Ovary (tissue), 9 donors: ENCODE data around the gene OIT3. TPM values are rescaled to one million over a fixed set of nuclear protein-coding genes. Genes with fewer than 3 reads are reported as not detected.

Experiments used
- DNase-seq, 5 donors: peaks; one replicate each; pipeline ENCODE4 v3.0.0-alpha.2; 2019 to 2020
- H3K27ac ChIP-seq, 2 donors: fragments of 200-600 bp; one replicate each; pipeline versions ENCODE4 v1.5.1 to v1.8.0; 2019 to 2022
- H3K27me3 ChIP-seq: fragments of 200-600 bp; one replicate; pipeline ENCODE4 v1.8.0; 2022
- H3K36me3 ChIP-seq: fragments of 200-600 bp; sonication (generic); one replicate; pipeline ENCODE4 v1.5.1; 2019
- H3K4me1 ChIP-seq: one replicate; pipeline ENCODE4 v1.8.1; 2013; ENCODE audit warnings: mild to moderate bottlenecking, moderate library complexity; ENCODE audit not compliant: insufficient read depth
- H3K4me3 ChIP-seq: fragments of 200-600 bp; sonication (generic); one replicate; pipeline ENCODE4 v1.5.1; 2017
- H3K9me3 ChIP-seq, 2 donors: fragments of 200-600 bp in 1 of 2; sonication (generic) in 1 of 2; one replicate each; pipeline versions ENCODE4 v1.5.1 to v1.8.1; 2013 to 2019; ENCODE audit warnings: mild to moderate bottlenecking in 1 of 2, moderate library complexity in 1 of 2
- CTCF ChIP-seq, 3 donors: fragments of 450-650 bp in 2 of 3; fragments of 200-600 bp in 1 of 3; IDR thresholded peaks; one replicate each; pipeline versions ENCODE4 v1.5.1 to v1.8.0; 2016 to 2022; ENCODE audit warnings: antibody characterized with exemption in 3 of 3, mild to moderate bottlenecking in 1 of 3
- EP300 ChIP-seq: sonication (generic); formaldehyde crosslinking; IDR thresholded peaks from one replicate; pipeline ENCODE4 v1.6.1; 2017; ENCODE audit warnings: antibody characterized with exemption
- POLR2A ChIP-seq: fragments of 450-650 bp; IDR thresholded peaks from one replicate; pipeline ENCODE4 v1.6.1; 2017; ENCODE audit warnings: antibody characterized with exemption, mild to moderate bottlenecking, moderate library complexity
- WGBS, 3 donors: extraction: QIAGEN DNeasy Blood & Tissue Kit in 1 of 3; methylation state at CpG; one replicate each; pipeline versions ENCODE4 v1.1.5 to v1.1.7; 2013 to 2017; 5-methylcytosine and 5-hydroxymethylcytosine counted together
- intact Hi-C, 4 donors: fragments of 100-400 bp; cut with DNase I; formaldehyde crosslinking; loops; one replicate each; pipeline versions ENCODE4 v1.11.0 to v1.15.1; 2022 to 2023
- polyA plus RNA-seq, 2 donors: library from polyadenylated mRNA; stranded (reverse); fragments of 200-250 nt in 1 of 2; fragments of 350-450 nt in 1 of 2; fragmentation: Illumina TruSeq in 1 of 2; extraction: RNeasy Lipid Tissue Mini Kit (QIAGEN cat#74804) in 1 of 2; gene quantifications; one replicate each; pipeline ENCODE4 v1.2.3, GENCODE V29; 2013 to 2014
- total RNA-seq, 7 donors: library from RNA; depleted of rRNA in 2 of 7; stranded (reverse); fragments of >200 nt in 2 of 7; fragmentation: NEBNext Ultra II Directional in 3 of 7; extraction: Animal tissue kit (Norgen Biotek cat#: 25700) in 3 of 7; gene quantifications; one replicate each; pipeline versions ENCODE4 v1.1.0 to v1.2.4, GENCODE V29; 2016 to 2023
- donor health status: DM: no; HTN: no; CAD: no; lungs with moderate emphysema.
- donor health status: DM: no; HTN: no; CAD: no.
- donor health status: Bipolar disorder and iron deficiency.
- donor health status: DM: yes; HTN: yes; CAD: no.
- donor health status: DM: no; HTN: no; CAD: no.
- donor health status: DM: yes; HTN: yes; CAD: no.

The OIT3 gene
- total and polyA plus RNA-seq, 9 donors = 0.10 to 5.2 (median 0.28) TPM; not detected in 5

DNA sequence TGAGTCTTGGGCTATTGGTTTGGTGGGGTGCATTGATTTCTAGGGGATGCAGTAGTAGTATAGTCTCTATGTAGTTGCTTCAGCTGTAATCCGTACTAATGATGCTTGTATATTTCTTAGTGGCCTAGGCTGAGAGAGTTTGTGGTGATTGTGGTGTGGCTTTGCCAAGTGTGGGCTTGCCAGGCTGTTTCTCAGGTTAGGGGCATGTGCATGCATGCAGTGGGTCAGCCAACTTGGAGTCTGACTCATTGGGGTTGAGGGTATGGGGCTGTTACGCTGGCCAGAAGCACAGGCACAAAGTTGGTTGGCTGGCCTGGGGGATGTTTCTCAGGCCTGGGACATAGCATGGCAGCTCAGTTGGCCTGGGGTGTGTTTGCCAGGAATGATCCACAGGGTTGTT lies 86.8 kb downstream of the OIT3 start:
- H3K9me3 ChIP-seq = no peaks in the 10 kb centered on the region
- 93 to 98% (median 97%) methylated on average over 2 of the region's 2 CpGs for WGBS, 3 donors
- intact Hi-C loops = no loop called here
- TF ChIP-seq POLR2A = no peak
- no peak for TF ChIP-seq EP300
- H3K36me3 ChIP-seq = no peaks in the 10 kb centered on the region
- no peak overlapping the region for H3K27ac ChIP-seq
- no peak overlapping the region for H3K4me3 ChIP-seq
- H3K4me1 ChIP-seq = no peaks in the 10 kb centered on the region
- no peaks in the 10 kb centered on the region for H3K27me3 ChIP-seq
- no peak for DNase-seq

DNA sequence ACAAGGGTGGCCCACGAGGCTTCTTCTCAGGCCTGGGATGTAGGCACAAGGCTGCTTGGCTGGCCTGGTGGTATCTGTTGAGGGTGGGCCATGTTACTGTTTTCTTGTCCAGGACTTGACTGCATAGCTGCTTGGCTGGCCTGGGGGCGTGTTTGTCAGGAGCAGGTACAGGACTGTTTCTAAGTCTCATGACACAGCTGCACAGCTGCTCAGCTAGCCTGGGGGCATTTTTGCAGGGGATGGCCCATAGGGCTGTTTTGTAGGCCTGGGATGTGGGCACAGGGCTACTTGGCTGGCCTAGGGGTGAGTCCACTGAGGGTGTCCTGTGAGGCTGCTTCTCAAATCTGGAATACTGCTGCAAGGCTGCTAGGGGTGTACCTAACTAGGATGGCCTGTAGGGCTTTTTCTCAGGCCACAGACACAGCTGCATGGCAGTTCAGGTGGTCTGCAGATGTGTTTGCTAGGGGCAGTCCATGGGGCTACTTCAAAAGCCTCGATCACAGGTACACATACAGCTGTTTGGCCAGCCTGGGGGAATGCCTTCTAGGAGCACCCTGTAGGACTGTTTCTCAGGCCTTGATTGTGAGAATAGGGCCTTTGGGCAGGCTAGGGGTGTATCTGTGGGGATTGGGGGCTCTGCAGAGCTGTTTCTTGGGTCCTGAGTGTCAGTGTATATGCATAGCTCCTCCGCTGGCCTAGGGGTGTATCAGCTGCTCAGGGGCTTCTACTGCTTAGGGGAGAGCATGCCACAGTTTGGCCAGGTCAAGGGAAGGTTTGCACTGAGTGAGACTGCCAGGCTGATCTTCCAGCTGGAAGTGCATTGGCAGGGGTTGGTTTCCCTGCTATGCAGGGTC lies 87.7 kb downstream of the OIT3 start:
- intact Hi-C loops = no loop called here

GRCh38 chr10:72981882-72982529 lies 88.5 kb downstream of the OIT3 start:
- Histone ChIP-seq H3K4me3 (no peak overlapping the region), H3K27me3 (no peaks in the 10 kb centered on the region), H3K4me1 (no peaks in the 10 kb centered on the region), H3K36me3 (no peaks in the 10 kb centered on the region), H3K27ac (no peak overlapping the region), H3K9me3 (no peaks in the 10 kb centered on the region)
- intact Hi-C loops = no loop called here
- WGBS, 3 donors = 76 to 83% (median 81%) methylated on average over 2 of the region's 2 CpGs
- TF ChIP-seq CTCF (IDR thresholded peaks at IDR 0.05) (no peak), EP300 (no peak), POLR2A (no peak)
- no peak for DNase-seq

More for the DNA sequence above, 87.7 kb downstream of the OIT3 start:
- Histone ChIP-seq H3K36me3 (no peaks in the 10 kb centered on the region), H3K27me3 (no peaks in the 10 kb centered on the region), H3K27ac (no peak overlapping the region), H3K4me3 (no peak overlapping the region), H3K4me1 (no peaks in the 10 kb centered on the region), H3K9me3 (no peaks in the 10 kb centered on the region)
- no peak for DNase-seq
- WGBS, 3 donors = 93 to 100% (median 96%) methylated on average over 4 of the region's 4 CpGs
- TF ChIP-seq POLR2A (no peak), CTCF (IDR thresholded peaks at IDR 0.05) (no peak), EP300 (no peak)

Other genes starting within 250 kb of the OIT3 start
- gene MCU, start 201.6 kb upstream of the OIT3 start, total RNA-seq = 10 to 100 TPM; 10.9 to 17.8 (median 12.8) TPM
- 10 to 100 TPM; 10.3 to 27.1 TPM for gene MCU, start 201.6 kb upstream of the OIT3 start, polyA plus RNA-seq
- not detected for gene PLA2G12B, start 61.1 kb downstream of the OIT3 start, total RNA-seq
- not detected for gene PLA2G12B, start 61.1 kb downstream of the OIT3 start, polyA plus RNA-seq
- 10 to 100 TPM; 28.3 to 74.9 (median 39.7) TPM for gene P4HA1, start 203.1 kb downstream of the OIT3 start, total RNA-seq
- gene P4HA1, start 203.1 kb downstream of the OIT3 start, polyA plus RNA-seq = 10 to 100 TPM; 20.5 to 44.7 TPM
- gene NUDT13, start 216.7 kb downstream of the OIT3 start, total RNA-seq = 1 to 10 TPM in 6 of 7 donors, under 1 TPM in 1; 0.86 to 1.9 (median 1.5) TPM
- gene NUDT13, start 216.7 kb downstream of the OIT3 start, polyA plus RNA-seq = 1 to 10 TPM; 1.9 to 2.6 TPM